Panc1 (cell line): ENCODE measurements around the gene MCOLN1. TPM values are rescaled to one million over a fixed set of nuclear protein-coding genes. Genes with fewer than 3 reads are reported as not detected.

Experiments
- ATAC-seq: fragments of 200-7000 bp; cut with Tn5 transposase; 2 replicates; pipeline ENCODE4 v1.9.1; 2020; ENCODE audit warnings: mild to moderate bottlenecking, moderate library complexity
- Bru-seq: library from RNA; stranded (reverse); fragments of 400-500 nt; gene quantifications from one replicate; lab custom pipeline; 2021; lab: Mats Ljungman, UMichigan
- BruChase-seq, 2 experiments: library from RNA; stranded (reverse); fragments of 400-500 nt; gene quantifications; one replicate each; lab custom pipeline; 2021; lab: Mats Ljungman, UMichigan
- BruUV-seq: library from RNA; stranded (reverse); fragments of 400-500 nt; replicated peaks from 2 replicates; lab custom pipeline; 2021; lab: Mats Ljungman, UMichigan
- CTCF ChIA-PET: fragments of 300-600 bp; sonication (Branson Sonifier 250); formaldehyde crosslinking; loops from one replicate; lab custom pipeline; 2022; ENCODE audit warnings: antibody characterized with exemption; lab: Charles Lee
- POLR2A ChIA-PET: fragments of 300-600 bp; sonication (Branson Sonifier 250); formaldehyde crosslinking; loops from one replicate; lab custom pipeline; 2022; ENCODE audit warnings: antibody characterized with exemption; lab: Charles Lee
- DNase-seq: peaks from one replicate; pipeline ENCODE4 v3.0.0-alpha.2; 2010; ENCODE audit warnings: low read depth, low spot score
- H3K27ac ChIP-seq: 2 replicates; pipeline ENCODE4 v1.5.1; 2011; ENCODE audit warnings: mild to moderate bottlenecking, low read length, inconsistent platforms
- H3K27me3 ChIP-seq: fragments of 200-500 bp; sonication (Bioruptor generic); 2 replicates; pipeline ENCODE4 v1.6.0; 2014; ENCODE audit warnings: low read length, inconsistent platforms; ENCODE audit not compliant: control insufficient read depth, insufficient read depth
- H3K36me3 ChIP-seq: fragments of 200-500 bp; sonication (Bioruptor generic); 2 replicates; pipeline ENCODE4 v1.5.1; 2014; ENCODE audit warnings: inconsistent platforms, mild to moderate bottlenecking, low read length, moderate library complexity; ENCODE audit not compliant: control insufficient read depth, insufficient read depth
- H3K4me1 ChIP-seq: 2 replicates; pipeline ENCODE4 v1.5.1; 2011; ENCODE audit warnings: inconsistent platforms, mild to moderate bottlenecking, low read length, moderate library complexity; ENCODE audit not compliant: control insufficient read depth, insufficient read depth
- H3K4me3 ChIP-seq, 2 experiments: 2 replicates each; pipeline ENCODE4 v1.5.1; 2011 to 2012; ENCODE audit warnings: low read depth in 2 of 2, low read length in 2 of 2, mild to moderate bottlenecking in 2 of 2, inconsistent platforms in 1 of 2, moderate library complexity in 1 of 2
- H3K9me3 ChIP-seq: fragments of 200-500 bp; sonication (Bioruptor generic); 2 replicates; pipeline ENCODE4 v1.5.1; 2014; ENCODE audit warnings: low read depth, mild to moderate bottlenecking, inconsistent platforms, low read length, moderate library complexity; ENCODE audit not compliant: control insufficient read depth, insufficient read depth
- POLR2AphosphoS5 ChIP-seq: IDR thresholded peaks from 2 replicates; pipeline ENCODE4 v1.6.1; 2012; ENCODE audit warnings: mild to moderate bottlenecking, low read depth, low read length, moderate library complexity
- SIN3A ChIP-seq: IDR thresholded peaks from 2 replicates; pipeline ENCODE4 v1.6.1; 2012; ENCODE audit warnings: low read depth, mild to moderate bottlenecking, low read length, moderate library complexity, borderline replicate concordance; ENCODE audit not compliant: insufficient read depth
- TCF7L2 ChIP-seq: IDR thresholded peaks from 2 replicates; pipeline ENCODE4 v1.6.1; 2011; ENCODE audit warnings: mild to moderate bottlenecking, low read depth, low read length, inconsistent platforms
- in situ Hi-C: cut with HindIII; loops from 2 replicates; pipeline ENCODE4 v1.10.0; 2016; ENCODE audit warnings: low sequenced_read_pairs, low pct_unique_long_range_greater_than_20kb
- intact Hi-C: fragments of 100-400 bp; cut with micrococcal nuclease; formaldehyde crosslinking; loops from one replicate; pipeline ENCODE4 v1.10.0; 2022; ENCODE audit not compliant: unreplicated experiment
- long read RNA-seq: library from polyadenylated mRNA; unstranded; transcript quantifications from one replicate; pipeline ENCODE4 v2.0.0, GENCODE V29; 2021; ENCODE audit not compliant: unreplicated experiment
- polyA plus RNA-seq: library from polyadenylated mRNA; unstranded; fragments of >200 nt; gene quantifications from one replicate; pipeline ENCODE4 v1.2.1, GENCODE V29; 2012; ENCODE audit warnings: missing spikeins; ENCODE audit not compliant: insufficient read length
- total RNA-seq: library from RNA; stranded (reverse); gene quantifications from one replicate; pipeline ENCODE4 v1.2.1, GENCODE V29; 2021; ENCODE audit not compliant: unreplicated experiment
- TF ChIP-seq, protein P1 (sequence below): fragments of 450-650 bp; IDR thresholded peaks from 2 replicates; pipeline ENCODE4 v1.5.1; 2017; ENCODE audit warnings: mild to moderate bottlenecking
- TF ChIP-seq, protein P2 (sequence below), 2 experiments: IDR thresholded peaks; 2 replicates each; pipeline ENCODE4 v1.6.1; 2011 to 2012; ENCODE audit warnings: low read depth in 2 of 2, control low read depth in 1 of 2, low read length in 1 of 2, mild to moderate bottlenecking in 1 of 2, moderate library complexity in 1 of 2; ENCODE audit not compliant: insufficient read depth in 1 of 2

The MCOLN1 gene
- total RNA-seq = 28.0 TPM
- 27.6 TPM for polyA plus RNA-seq
- percentile 51 among the genes with signal in this experiment for Bru-seq, nascent RNA
- percentile 55 among the genes with signal in this experiment for BruChase-seq, experiment 1, labeled RNA remaining after a 2-hour chase
- BruChase-seq, experiment 2, labeled RNA remaining after a 6-hour chase = percentile 61 among the genes with signal in this experiment
- long read RNA-seq, transcript MCOLN1-201 (14 exons, 2,082 nt) = major isoform, 24 of 47 reads
- long read RNA-seq, partial matches to known transcripts = 7 of 47 reads
- long read RNA-seq, other reads (novel, unspliced or antisense) = 12 of 47 reads

DNA sequence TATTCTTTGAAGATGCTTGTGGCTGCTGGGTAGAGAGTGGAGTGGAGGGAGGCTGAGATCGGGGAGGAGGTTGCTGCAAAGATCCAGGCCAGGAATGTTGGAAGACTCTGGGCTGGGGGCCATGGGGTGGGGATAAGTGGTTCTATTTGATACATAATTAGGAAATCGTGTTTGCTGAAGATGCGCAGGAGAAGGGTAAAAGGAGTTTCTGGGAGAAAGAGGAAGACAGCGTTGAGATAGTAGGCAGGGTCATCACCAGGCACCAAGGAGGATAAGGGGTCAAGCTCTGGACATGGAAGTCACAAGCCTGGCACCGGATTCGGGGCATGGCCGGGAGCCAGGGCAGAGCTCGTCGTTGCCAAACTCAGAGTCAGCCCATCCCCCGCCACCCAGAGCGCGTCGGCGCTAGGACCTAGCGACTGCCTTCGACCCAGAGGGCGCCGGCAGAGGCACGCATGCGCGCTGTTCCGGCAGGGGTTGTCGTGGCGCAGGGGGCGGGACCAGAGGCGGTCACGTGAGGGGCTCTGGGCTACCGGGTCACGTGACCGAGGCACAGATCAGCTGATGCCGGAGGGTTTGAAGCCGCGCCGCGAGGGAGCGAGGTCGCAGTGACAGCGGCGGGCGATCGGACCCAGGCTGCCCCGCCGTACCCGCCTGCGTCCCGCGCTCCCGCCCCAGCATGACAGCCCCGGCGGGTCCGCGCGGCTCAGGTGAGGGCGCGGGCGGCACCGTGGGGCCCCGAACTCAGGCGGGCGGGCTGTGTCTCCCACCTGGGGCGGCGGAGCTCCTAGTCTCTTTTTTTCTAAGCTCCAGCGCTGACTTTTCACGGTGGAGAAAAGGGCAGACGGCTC is at the start of gene MCOLN1:
Gene MCOLN1, plus strand, starts transcription at position 553 of the 851 bp plus-strand sequence. Its CDS starts 127 bp downstream, at position 680.
- no peaks in the 10 kb centered on the region for H3K4me1 ChIP-seq
- H3K4me3 ChIP-seq = peak within 1 kb of the TSS; percentile 73 to 81
- in situ Hi-C loops (no loop called here), intact Hi-C loops (no loop called here)
- no TSS peak for BruUV-seq
- peak within 1 kb of the TSS; percentile 85 for H3K27ac ChIP-seq
- ATAC-seq (peak; percentile 89), DNase-seq (peak; percentile 66)
- ChIA-PET POLR2A (interaction anchor here (0.6 kb wide), 1 partner anchor 149 kb away, joined by 5 read pairs; no protein-coding TSS in a partner anchor), CTCF (no interaction called here)
- no peaks in the 10 kb centered on the region for H3K9me3 ChIP-seq
- TF ChIP-seq POLR2AphosphoS5 = peak; percentile 43; the same call in 1 of the 2 replicates
- TF ChIP-seq, protein P1, sequence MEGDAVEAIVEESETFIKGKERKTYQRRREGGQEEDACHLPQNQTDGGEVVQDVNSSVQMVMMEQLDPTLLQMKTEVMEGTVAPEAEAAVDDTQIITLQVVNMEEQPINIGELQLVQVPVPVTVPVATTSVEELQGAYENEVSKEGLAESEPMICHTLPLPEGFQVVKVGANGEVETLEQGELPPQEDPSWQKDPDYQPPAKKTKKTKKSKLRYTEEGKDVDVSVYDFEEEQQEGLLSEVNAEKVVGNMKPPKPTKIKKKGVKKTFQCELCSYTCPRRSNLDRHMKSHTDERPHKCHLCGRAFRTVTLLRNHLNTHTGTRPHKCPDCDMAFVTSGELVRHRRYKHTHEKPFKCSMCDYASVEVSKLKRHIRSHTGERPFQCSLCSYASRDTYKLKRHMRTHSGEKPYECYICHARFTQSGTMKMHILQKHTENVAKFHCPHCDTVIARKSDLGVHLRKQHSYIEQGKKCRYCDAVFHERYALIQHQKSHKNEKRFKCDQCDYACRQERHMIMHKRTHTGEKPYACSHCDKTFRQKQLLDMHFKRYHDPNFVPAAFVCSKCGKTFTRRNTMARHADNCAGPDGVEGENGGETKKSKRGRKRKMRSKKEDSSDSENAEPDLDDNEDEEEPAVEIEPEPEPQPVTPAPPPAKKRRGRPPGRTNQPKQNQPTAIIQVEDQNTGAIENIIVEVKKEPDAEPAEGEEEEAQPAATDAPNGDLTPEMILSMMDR = no peak
- peak; percentile 79 for TF ChIP-seq TCF7L2
- TF ChIP-seq, protein P2, sequence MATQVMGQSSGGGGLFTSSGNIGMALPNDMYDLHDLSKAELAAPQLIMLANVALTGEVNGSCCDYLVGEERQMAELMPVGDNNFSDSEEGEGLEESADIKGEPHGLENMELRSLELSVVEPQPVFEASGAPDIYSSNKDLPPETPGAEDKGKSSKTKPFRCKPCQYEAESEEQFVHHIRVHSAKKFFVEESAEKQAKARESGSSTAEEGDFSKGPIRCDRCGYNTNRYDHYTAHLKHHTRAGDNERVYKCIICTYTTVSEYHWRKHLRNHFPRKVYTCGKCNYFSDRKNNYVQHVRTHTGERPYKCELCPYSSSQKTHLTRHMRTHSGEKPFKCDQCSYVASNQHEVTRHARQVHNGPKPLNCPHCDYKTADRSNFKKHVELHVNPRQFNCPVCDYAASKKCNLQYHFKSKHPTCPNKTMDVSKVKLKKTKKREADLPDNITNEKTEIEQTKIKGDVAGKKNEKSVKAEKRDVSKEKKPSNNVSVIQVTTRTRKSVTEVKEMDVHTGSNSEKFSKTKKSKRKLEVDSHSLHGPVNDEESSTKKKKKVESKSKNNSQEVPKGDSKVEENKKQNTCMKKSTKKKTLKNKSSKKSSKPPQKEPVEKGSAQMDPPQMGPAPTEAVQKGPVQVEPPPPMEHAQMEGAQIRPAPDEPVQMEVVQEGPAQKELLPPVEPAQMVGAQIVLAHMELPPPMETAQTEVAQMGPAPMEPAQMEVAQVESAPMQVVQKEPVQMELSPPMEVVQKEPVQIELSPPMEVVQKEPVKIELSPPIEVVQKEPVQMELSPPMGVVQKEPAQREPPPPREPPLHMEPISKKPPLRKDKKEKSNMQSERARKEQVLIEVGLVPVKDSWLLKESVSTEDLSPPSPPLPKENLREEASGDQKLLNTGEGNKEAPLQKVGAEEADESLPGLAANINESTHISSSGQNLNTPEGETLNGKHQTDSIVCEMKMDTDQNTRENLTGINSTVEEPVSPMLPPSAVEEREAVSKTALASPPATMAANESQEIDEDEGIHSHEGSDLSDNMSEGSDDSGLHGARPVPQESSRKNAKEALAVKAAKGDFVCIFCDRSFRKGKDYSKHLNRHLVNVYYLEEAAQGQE (IDR thresholded peaks at IDR 0.05; ENCODE audit: insufficient read depth in 1 of 2, low read depth in 2 of 2, low read length in 1 of 2) = peak in 1 of 2 experiments; percentile 58; a peak in 1 of 4 replicates
- peak; percentile 99; the same call in 1 of the 2 replicates for TF ChIP-seq SIN3A
- no peaks in the 10 kb centered on the region for H3K27me3 ChIP-seq
- no peaks in the 10 kb centered on the region; the same call in 1 of the 2 replicates for H3K36me3 ChIP-seq

DNA sequence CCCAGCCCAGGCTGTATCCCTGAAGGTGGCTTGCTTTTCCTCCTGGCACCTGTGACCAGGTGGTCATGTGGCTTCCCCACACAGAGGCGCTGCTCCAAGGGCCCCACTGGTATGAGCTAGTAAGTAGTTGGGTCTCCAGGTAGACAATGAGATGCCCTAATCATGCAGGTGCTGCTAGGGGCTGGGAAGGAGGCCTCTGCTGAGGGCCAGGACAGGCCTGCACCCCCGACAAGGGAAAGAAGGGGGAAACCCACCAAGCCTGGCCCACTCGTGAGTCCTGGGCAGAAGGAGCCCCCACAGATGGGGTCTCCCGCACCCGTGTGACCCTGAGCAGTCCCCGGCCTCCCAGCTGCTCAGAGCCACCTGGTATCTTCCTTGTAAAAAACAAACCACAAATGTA is 46.8 kb upstream of the MCOLN1 start:
- H3K4me3 ChIP-seq = no peak overlapping the region
- no peaks in the 10 kb centered on the region for H3K4me1 ChIP-seq
- BruUV-seq = no TSS peak
- no peaks in the 10 kb centered on the region for H3K27me3 ChIP-seq
- no peaks in the 10 kb centered on the region for H3K36me3 ChIP-seq
- H3K9me3 ChIP-seq = no peaks in the 10 kb centered on the region
- no peak for DNase-seq
- intact Hi-C loops = no loop called here
- ChIA-PET CTCF (no interaction called here), POLR2A (no interaction called here)
- TF ChIP-seq SIN3A (no peak), POLR2AphosphoS5 (no peak), TCF7L2 (no peak)
- TF ChIP-seq, protein P1 = no peak
- TF ChIP-seq, protein P2 (IDR thresholded peaks at IDR 0.05; ENCODE audit: insufficient read depth in 1 of 2, low read depth in 2 of 2, low read length in 1 of 2) = no peak
- no peak for ATAC-seq
- in situ Hi-C loops = no loop called here
- H3K27ac ChIP-seq = no peak overlapping the region
